Neural cell (in vitro differentiated cells): ENCODE data around the gene TMEM50B.

ENCODE experiments used
- EP300 ChIP-seq: fragments of 450-650 bp; conservative IDR thresholded peaks from 2 replicates; pipeline ENCODE4 v1.6.1; 2014; ENCODE audit warnings: antibody characterized with exemption, mild to moderate bottlenecking, moderate library complexity; ENCODE audit not compliant: poor library complexity, severe bottlenecking
- EZH2 ChIP-seq: fragments of 200-600, 300-800 bp; shearing (Covaris generic), sonication (generic); IDR thresholded peaks from 2 replicates; pipeline ENCODE4 v1.6.1; 2014; ENCODE audit warnings: antibody characterized with exemption, low read length, borderline replicate concordance, mild to moderate bottlenecking; ENCODE audit not compliant: insufficient read depth, poor library complexity, severe bottlenecking
- MXI1 ChIP-seq: fragments of 450-650 bp; conservative IDR thresholded peaks from 2 replicates; pipeline ENCODE4 v1.6.1; 2014; ENCODE audit warnings: antibody characterized with exemption, mild to moderate bottlenecking; ENCODE audit not compliant: poor library complexity, severe bottlenecking
- POLR2AphosphoS5 ChIP-seq: IDR thresholded peaks from 2 replicates; pipeline ENCODE4 v1.6.1; 2012
- RAD21 ChIP-seq: fragments of 450-650 bp; conservative IDR thresholded peaks from 2 replicates; pipeline ENCODE4 v1.6.1; 2014; ENCODE audit warnings: antibody characterized with exemption, mild to moderate bottlenecking, moderate library complexity
- SMC3 ChIP-seq: fragments of 450-650 bp; conservative IDR thresholded peaks from 2 replicates; pipeline ENCODE4 v1.6.1; 2014; ENCODE audit warnings: antibody characterized with exemption, mild to moderate bottlenecking, moderate library complexity; ENCODE audit not compliant: poor library complexity
- TAF1 ChIP-seq: IDR thresholded peaks from 2 replicates; pipeline ENCODE4 v1.6.1; 2012; ENCODE audit warnings: low read depth
- TF ChIP-seq, protein P1 (sequence below): fragments of 450-650 bp; IDR thresholded peaks from 2 replicates; pipeline ENCODE4 v1.5.1; 2014; ENCODE audit warnings: antibody characterized with exemption, mild to moderate bottlenecking, moderate library complexity; ENCODE audit not compliant: poor library complexity, severe bottlenecking
- TF ChIP-seq, protein P2 (sequence below): IDR thresholded peaks from 2 replicates; pipeline ENCODE4 v1.6.1; 2012; ENCODE audit warnings: borderline replicate concordance

DNA sequence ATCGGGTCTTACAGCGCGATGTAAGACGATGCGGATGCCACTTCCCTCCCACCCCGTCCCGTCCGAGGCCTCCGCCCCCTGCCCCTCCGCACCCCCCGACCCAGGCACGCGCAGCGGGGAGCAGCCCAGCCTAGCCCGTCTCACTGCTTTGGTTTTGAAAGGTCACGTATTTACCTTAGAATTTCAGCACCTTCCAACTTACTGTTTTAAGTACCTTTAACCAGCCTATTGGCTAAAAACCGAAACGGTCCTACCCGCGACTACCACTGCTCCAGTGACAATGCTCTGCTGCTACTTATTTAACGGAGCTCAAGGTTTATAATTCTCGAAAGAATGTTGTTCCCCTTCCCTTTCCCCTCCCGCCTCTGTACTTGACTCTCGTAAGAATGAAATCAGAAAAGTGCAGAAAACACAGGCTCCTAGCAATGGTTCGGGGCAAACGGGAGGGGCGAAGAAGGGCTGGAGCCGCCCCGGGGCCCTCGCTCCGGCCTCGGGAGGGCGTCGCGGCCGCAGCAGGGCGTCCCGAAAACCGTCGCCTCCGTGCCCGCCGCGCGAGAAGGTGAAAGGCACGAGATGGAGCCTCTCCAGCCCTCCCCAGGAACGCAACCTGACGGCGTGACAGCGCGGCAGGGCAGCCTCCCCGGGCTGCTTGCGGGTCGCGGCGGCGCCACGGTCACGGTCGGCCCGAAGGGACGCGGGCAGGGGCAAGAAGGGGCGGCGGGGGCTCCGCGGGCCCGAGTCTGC lies 667 bp downstream of the TMEM50B start:
- TF ChIP-seq, protein P1, sequence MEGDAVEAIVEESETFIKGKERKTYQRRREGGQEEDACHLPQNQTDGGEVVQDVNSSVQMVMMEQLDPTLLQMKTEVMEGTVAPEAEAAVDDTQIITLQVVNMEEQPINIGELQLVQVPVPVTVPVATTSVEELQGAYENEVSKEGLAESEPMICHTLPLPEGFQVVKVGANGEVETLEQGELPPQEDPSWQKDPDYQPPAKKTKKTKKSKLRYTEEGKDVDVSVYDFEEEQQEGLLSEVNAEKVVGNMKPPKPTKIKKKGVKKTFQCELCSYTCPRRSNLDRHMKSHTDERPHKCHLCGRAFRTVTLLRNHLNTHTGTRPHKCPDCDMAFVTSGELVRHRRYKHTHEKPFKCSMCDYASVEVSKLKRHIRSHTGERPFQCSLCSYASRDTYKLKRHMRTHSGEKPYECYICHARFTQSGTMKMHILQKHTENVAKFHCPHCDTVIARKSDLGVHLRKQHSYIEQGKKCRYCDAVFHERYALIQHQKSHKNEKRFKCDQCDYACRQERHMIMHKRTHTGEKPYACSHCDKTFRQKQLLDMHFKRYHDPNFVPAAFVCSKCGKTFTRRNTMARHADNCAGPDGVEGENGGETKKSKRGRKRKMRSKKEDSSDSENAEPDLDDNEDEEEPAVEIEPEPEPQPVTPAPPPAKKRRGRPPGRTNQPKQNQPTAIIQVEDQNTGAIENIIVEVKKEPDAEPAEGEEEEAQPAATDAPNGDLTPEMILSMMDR = peak; percentile 16
- no peak for TF ChIP-seq EZH2
- peak; percentile 13 for TF ChIP-seq SMC3
- TF ChIP-seq, protein P2, sequence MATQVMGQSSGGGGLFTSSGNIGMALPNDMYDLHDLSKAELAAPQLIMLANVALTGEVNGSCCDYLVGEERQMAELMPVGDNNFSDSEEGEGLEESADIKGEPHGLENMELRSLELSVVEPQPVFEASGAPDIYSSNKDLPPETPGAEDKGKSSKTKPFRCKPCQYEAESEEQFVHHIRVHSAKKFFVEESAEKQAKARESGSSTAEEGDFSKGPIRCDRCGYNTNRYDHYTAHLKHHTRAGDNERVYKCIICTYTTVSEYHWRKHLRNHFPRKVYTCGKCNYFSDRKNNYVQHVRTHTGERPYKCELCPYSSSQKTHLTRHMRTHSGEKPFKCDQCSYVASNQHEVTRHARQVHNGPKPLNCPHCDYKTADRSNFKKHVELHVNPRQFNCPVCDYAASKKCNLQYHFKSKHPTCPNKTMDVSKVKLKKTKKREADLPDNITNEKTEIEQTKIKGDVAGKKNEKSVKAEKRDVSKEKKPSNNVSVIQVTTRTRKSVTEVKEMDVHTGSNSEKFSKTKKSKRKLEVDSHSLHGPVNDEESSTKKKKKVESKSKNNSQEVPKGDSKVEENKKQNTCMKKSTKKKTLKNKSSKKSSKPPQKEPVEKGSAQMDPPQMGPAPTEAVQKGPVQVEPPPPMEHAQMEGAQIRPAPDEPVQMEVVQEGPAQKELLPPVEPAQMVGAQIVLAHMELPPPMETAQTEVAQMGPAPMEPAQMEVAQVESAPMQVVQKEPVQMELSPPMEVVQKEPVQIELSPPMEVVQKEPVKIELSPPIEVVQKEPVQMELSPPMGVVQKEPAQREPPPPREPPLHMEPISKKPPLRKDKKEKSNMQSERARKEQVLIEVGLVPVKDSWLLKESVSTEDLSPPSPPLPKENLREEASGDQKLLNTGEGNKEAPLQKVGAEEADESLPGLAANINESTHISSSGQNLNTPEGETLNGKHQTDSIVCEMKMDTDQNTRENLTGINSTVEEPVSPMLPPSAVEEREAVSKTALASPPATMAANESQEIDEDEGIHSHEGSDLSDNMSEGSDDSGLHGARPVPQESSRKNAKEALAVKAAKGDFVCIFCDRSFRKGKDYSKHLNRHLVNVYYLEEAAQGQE = peak; percentile 34
- TF ChIP-seq POLR2AphosphoS5 = no peak
- no peak for TF ChIP-seq RAD21
- no peak for TF ChIP-seq TAF1
- TF ChIP-seq EP300 = no peak
- TF ChIP-seq MXI1 = no peak
